OCI-M1 (cell line): ENCODE measurements around the gene PDE4B.
"Not testable (repeated sequence)": the region's sequence is repeated elsewhere in the genome, so short reads cannot be mapped to it uniquely, and the experiment has no call there.

Source experiments
- DNase-seq: peaks from one replicate; lab custom pipeline; 2025; lab: John Stamatoyannopoulos, UW

PDE4B gene

GRCh38 chr1:66135161-66135560 lies 342.5 kb downstream of the PDE4B start:
- DNase-seq: no peak

- not testable (repeated sequence) for DNase-seq
Measured at GRCh38 chr1:66136423-66136822, 343.7 kb downstream of the PDE4B start.

- peak; percentile 42 for DNase-seq
Measured at GRCh38 chr1:66137235-66137634, 344.5 kb downstream of the PDE4B start.

GRCh38 chr1:66138613-66139012 lies 345.9 kb downstream of the PDE4B start:
- DNase-seq: no peak

GRCh38 chr1:66140072-66140471 lies 347.4 kb downstream of the PDE4B start:
- DNase-seq: no peak

GRCh38 chr1:66143651-66144050 lies 351.0 kb downstream of the PDE4B start:
- no peak for DNase-seq

- DNase-seq: no peak
Measured at GRCh38 chr1:66147226-66147835, 354.6 kb downstream of the PDE4B start.

- no peak for DNase-seq
Measured at GRCh38 chr1:66152034-66152433, 359.3 kb downstream of the PDE4B start.

GRCh38 chr1:66154394-66154793 lies 361.7 kb downstream of the PDE4B start:
- no peak for DNase-seq

GRCh38 chr1:66156144-66156543 lies 363.4 kb downstream of the PDE4B start:
- no peak for DNase-seq

- no peak for DNase-seq
Measured at GRCh38 chr1:66159800-66160199, 367.1 kb downstream of the PDE4B start.

GRCh38 chr1:66160719-66161118 lies 368.0 kb downstream of the PDE4B start:
- no peak for DNase-seq

- no peak for DNase-seq
Measured at GRCh38 chr1:66166753-66167152, 374.1 kb downstream of the PDE4B start.

GRCh38 chr1:66167267-66167666 lies 374.6 kb downstream of the PDE4B start:
- no peak for DNase-seq

- DNase-seq: no peak
Measured at GRCh38 chr1:66168467-66168887, 375.8 kb downstream of the PDE4B start.

GRCh38 chr1:66168948-66169671 lies 376.4 kb downstream of the PDE4B start:
- no peak for DNase-seq

- DNase-seq: no peak
Measured at GRCh38 chr1:66172272-66172671, 379.6 kb downstream of the PDE4B start.

GRCh38 chr1:66175098-66175497 lies 382.4 kb downstream of the PDE4B start:
- DNase-seq: no peak

GRCh38 chr1:66175581-66175980 lies 382.9 kb downstream of the PDE4B start:
- no peak for DNase-seq

- peak; percentile 2 for DNase-seq
Measured at GRCh38 chr1:66176012-66176715, 383.5 kb downstream of the PDE4B start.

GRCh38 chr1:66176832-66177231 lies 384.1 kb downstream of the PDE4B start:
- DNase-seq: no peak

GRCh38 chr1:66177510-66177909 lies 384.8 kb downstream of the PDE4B start:
- DNase-seq: no peak

GRCh38 chr1:66182026-66182425 lies 389.3 kb downstream of the PDE4B start:
- DNase-seq: no peak
